ENCODE data around the gene FLYWCH1.

The FLYWCH1 gene

DNA sequence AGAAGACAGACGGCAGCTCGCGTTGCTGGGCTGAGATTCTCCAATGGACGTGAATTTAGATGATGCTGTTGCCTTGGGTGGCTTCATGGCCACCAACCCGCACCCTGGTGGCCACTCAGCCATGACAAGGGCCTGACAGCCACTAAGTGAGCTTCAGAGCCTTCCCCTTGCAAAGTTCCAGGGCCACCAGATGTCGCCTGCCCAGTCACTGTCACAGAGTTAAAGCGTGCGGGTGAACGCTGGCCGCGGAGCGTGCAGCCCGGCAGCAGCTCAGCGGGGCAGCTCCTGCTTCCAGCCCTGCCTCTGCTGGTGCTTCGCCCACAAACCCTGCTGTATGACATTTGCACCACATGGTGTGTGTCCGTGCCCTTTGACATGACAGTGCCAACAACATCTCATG, 39.0 kb downstream of the FLYWCH1 start:
- no peak for DNase-seq (ENCODE audit: low read depth)

GRCh38 chr16:2952679-2953078, 40.9 kb downstream of the FLYWCH1 start:
- DNase-seq (ENCODE audit: low read depth) = no peak

DNA sequence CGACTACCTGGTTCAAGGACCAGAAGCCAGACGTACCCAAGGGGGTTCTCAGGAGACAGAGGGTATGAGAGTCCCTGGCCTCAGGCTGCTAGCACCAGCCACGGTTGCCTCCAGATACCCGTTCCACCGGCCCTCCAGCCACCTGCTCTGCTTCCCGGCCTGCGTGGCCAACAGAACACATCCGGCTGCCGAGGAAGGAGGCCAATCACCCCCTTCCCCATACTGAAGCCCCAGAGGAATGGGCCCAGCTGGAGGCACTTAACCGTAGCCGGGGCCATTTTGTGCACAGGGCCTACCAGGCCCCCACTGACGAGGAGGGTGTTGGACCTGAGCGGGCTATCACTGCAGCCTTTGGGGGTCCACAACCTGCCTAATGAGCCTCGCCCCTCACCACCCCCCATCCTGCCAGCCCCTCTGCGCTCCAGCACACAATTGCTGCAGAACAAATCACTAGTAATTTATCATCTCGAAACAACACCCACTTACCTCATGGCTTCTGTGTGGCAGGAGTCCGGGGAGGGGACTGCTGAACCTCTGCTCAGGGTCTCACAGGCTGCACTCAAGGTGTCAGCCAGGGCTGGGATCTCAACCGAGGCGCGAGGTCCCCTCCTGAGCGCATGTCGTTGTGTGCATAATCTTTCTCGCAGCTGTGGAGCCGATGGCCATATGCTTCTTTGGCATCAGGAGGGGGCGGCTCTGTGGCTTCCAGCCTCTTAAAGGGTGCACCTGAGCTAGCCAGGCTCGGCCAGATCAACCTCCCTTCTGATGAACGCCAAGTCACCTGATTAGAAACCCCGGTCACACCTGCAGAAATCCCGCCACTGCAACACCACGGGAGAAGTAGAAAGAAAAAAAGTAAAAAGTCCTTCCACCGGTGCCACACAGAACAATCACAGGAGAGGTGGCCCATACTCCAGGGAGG, 42.2 kb downstream of the FLYWCH1 start:
- no peak for DNase-seq (ENCODE audit: low read depth)

DNA sequence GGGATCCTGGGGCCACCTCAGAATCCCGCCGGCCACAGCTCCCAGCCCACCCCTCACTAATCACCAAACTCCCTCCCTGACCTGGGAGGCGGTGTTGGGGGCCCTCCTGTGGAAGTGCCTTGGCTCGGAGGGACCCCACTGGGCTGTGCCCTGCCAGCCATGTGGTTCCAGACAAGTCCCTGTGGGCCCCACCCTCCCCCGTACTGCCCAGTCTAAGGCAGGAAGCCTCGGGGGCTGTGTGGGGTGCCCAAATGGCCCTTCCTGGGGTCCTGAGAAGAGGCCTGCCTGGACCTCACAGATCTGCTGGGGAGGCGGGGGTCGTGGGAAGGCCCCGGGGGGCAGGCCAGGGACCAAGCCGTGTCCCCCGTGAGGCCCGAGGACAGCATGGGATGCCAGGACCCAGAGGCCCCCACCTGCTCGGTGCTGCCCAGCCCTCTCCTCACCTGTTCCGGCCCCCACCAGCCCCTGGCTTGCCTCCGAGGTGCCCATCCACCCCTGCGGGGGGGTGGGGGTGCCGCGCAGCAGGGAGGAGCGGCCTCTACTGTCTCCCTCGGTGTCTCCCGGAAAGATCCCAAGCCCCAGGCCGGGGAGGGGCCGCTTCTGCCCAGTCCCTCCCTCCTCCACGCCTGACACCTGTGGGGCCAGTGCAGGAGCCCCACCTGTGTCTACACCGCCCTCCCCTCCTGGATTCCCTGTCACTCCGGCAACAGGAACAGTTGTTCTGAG, 43.1 kb downstream of the FLYWCH1 start:
- no peak for DNase-seq (ENCODE audit: low read depth)

DNA sequence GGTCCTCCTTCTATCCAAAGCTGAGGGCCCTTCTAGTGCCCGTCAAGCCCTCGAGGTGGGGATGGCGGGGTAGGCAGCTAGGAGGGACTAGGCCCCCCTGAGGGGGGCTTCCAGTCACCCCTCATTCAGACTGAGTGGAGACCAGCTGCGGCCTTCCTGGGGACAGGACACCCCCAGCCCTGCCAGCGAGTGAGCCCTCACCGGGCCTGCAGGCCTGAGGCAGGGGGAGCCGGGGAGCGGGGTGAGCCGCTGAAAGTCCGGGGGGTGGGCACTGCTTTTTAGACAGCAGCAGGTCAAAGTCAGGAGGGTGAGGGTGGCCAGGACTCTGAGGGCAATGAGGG, 43.7 kb downstream of the FLYWCH1 start:
- DNase-seq (ENCODE audit: low read depth) = no peak

- DNase-seq (ENCODE audit: low read depth) = no peak
Observed at GRCh38 chr16:2955779-2956578, 44.2 kb downstream of the FLYWCH1 start.

DNA sequence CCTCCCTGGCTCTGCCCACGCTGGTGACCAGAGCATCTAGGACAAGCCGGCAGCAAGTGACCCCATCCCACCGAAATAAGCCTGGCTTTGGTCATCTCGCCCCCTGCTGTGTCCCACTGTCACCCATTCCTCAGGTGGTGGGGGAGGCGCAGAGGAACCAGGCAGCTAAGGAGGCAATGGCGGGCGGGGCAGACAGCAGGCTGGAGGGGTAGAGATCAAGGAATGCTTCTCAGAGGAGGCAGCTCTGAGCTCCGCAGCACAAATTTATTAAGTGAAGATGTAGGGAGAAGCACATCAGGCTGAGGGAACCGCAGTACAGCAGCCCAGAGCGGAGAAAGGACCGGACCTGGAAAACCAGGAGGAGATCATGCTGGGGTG, 44.8 kb downstream of the FLYWCH1 start:
- no peak for DNase-seq (ENCODE audit: low read depth)

GRCh38 chr16:2959206-2959605, 47.5 kb downstream of the FLYWCH1 start:
- no peak for DNase-seq (ENCODE audit: low read depth)

DNA sequence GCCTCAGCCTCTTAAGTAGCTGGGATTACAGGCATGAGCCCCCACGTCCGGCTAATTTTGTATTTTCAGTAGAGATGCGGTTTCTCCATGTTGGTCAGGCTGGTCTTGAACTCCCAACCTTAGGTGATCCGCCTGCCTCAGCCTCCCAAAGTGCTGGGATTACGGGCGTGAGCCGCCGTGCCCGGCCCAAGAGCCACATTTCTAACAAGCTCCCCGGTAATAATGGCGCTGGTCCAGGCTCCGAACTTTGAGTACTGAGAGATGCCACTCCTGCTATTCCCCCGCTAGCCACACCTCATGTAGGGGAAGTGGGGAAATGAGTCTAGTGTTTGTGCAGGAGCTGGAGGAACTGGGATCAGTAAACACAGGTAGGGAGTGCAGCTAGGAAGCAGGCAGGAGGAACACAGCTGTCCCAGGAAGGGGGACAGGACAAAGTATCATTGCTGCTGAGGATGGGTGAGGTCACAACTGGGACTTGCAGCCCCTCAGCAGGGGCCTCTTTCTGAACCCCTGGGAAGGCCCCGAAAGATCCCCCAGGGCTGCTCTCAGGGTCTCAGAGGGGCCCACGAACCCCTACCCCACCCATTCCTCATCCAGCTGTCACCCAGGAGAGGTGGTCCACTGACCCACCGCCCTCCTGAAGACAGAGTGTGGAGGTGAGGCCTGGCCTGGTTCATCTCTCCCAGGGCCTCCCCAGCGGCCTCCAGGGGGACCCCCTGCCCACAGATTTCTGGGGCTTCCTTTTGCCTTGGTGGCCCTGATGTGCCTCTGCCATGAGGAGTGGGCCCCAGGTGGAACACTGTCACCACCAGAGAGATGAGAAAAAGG, 48.7 kb downstream of the FLYWCH1 start:
- no peak for DNase-seq (ENCODE audit: low read depth)

DNA sequence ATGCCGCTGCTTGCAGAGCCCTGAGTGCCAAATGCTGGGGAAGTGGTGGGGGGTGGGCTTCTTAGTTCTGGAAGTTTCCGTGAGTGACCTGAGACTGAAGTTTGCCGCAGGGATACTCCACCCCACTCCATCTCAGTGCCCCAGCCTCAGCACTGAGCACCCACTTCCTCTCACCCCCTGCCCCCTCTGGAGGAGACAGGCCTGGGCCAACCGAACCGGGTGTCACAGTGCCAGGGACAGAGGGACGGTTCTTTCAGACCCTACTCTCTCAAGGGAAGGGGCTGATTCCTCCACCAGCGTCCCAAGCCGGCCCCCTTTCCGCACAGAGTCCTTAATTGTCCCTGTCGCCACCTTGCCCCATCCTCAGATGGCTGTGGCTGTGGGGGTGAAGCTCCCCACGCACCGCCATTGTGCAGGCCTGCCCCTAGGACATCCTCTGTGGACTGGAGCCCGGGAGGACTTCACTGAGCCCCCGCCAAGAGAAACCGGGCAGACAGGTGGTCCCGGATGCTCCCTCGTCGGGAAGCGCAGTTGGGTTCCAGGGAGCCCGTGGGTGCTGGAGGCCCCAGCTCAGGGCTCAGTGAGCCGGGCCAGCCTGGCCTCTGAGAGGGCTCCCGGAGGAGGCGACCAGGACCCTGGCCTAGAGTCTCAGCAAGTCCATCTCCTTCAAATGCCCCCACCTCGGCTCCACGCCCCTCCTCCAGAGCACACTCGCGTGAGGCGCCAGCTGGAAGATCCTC, 50.8 kb downstream of the FLYWCH1 start:
- DNase-seq (ENCODE audit: low read depth) = no peak

DNA sequence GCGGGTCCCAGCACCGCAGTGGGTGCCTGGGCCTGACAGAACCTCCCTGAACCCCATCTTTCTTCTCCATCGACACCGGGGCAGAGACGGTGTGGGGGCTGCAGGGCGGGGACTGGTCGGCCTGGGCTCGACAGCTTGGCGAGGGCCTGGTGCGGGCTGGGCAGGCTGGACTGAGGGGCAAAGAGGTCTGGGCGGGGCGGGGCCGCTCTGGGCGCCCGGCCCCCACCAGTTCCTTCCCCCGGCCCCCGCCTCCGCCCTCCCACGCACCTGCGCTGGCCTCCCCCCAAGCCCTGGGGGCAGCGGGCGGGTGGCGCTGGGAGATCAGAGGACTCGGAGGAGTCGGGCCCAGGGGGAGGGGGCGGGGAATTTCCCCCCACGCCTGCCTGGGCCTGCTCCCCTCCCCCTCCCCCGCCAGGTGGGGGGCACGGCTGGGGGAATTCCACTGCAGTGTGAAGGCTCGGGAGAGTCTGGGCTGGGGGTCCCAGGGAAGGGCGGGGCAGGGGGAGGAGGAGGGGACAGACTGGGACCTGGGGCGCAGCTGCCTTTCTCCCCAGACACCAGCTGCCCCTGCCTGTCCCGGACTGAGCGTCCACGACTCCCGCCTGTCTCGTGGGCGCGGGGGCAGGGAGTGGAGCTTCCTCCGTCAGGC, 51.5 kb downstream of the FLYWCH1 start:
- DNase-seq (ENCODE audit: low read depth) = no peak

DNA sequence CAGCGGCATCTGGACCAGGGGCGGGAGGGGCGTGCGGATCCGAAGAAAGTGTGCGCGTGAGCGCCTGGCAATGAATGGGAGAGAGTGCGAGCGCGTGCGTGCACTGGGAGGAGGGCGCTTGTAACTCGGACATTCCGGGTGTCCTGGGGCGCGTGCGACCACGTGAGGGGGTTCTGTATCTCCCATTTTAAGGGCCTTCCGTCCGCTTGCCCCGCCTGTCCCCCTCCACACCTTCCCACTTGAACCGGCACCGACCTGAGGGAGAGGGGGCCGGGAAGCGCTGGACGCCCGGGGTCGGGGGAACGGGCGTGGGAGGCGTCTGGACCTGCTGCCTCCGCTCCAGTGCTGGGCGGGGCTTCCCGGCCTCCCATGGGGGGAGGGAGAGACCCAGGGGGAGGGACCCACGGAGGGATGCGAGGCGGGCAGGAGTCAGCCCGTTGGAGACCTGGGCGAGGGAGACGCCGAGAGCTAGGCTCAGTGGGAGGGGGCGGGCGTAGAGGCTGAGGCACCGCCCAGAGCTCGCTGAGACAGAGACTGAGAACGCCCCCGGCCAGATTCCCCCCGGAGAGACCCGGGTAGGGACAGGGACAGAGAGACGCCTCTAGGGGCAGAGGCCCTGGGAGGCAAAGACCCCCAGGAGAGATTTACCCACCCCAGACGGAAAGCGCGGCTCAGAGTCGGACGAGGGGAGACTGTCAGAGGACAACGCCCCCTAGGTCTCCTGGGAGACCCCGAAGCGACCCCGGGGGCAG, 52.2 kb downstream of the FLYWCH1 start, which contains the start of gene KREMEN2:
TSS of gene KREMEN2 (plus strand) at position 553 of the 752 bp plus-strand sequence. CDS start 246 bp downstream, outside the sequence.
- DNase-seq (ENCODE audit: low read depth) = no peak

- no peak for DNase-seq (ENCODE audit: low read depth)
Observed at GRCh38 chr16:2964475-2965336, 53.0 kb downstream of the FLYWCH1 start.

DNA sequence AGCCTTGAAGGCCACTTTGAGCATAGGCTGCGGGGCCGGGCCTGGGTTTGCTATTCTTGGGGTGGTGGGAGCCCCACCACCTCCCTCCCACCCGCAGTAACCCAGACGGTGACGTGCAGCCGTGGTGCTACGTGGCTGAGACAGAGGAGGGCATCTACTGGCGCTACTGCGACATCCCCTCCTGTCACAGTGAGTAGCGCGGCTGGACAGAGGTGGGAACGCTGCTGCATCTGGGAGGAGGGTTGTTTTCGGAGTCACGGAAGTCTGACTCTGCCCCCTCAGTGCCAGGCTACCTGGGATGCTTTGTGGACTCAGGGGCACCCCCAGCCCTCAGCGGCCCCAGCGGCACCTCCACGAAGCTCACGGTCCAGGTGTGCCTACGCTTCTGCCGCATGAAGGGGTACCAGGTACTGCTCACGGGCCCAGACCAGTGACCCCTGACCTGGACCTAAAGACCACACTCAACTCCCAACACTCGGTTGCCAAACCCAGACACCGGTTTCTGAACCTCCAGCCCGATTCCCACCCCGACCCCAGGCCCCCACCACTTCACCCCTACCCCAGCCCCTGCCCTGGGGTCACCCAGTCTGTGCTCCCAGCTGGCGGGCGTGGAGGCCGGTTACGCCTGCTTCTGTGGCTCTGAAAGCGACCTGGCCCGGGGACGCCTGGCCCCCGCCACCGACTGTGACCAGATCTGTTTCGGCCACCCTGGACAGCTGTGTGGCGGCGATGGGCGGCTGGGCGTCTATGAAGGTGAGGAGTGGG, 54.5 kb downstream of the FLYWCH1 start:
- no peak for DNase-seq (ENCODE audit: low read depth)

GRCh38 chr16:2966808-2967191, 55.1 kb downstream of the FLYWCH1 start:
- DNase-seq (ENCODE audit: low read depth) = no peak

- DNase-seq (ENCODE audit: low read depth) = no peak
Observed at GRCh38 chr16:2967211-2967631, 55.5 kb downstream of the FLYWCH1 start.

- DNase-seq (ENCODE audit: low read depth) = no peak
Observed at GRCh38 chr16:2967721-2968161, 56.0 kb downstream of the FLYWCH1 start.

DNA sequence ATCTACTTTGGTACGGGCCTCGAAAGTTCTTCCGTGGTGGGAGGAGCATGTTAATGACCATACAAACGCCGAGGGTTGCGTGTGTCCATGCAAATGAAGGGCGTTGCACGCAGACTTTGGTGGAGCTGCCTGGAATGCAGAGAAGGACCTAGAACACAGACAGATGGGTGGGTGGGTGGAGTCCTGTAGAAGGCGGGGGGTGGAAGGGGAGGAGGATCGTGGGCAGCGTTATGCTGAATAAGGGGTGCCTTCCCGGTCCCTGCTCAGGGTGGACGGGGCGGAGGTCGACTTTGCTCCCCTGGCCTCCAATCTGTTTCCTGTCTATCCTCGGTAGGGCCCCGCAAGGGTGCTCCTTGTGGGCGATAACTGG, 56.6 kb downstream of the FLYWCH1 start:
- DNase-seq (ENCODE audit: low read depth) = no peak

All from GM04504 (cell line).